ENCODE results near the gene SLC8A2. TPM values are rescaled to one million over a fixed set of nuclear protein-coding genes. Genes with fewer than 3 reads are reported as not detected.
"Not testable (repeated sequence)": the region's sequence is repeated elsewhere in the genome, so short reads cannot be mapped to it uniquely, and the experiment has no call there.

Gene SLC8A2
- total RNA-seq, 1 donor: not detected

DNA sequence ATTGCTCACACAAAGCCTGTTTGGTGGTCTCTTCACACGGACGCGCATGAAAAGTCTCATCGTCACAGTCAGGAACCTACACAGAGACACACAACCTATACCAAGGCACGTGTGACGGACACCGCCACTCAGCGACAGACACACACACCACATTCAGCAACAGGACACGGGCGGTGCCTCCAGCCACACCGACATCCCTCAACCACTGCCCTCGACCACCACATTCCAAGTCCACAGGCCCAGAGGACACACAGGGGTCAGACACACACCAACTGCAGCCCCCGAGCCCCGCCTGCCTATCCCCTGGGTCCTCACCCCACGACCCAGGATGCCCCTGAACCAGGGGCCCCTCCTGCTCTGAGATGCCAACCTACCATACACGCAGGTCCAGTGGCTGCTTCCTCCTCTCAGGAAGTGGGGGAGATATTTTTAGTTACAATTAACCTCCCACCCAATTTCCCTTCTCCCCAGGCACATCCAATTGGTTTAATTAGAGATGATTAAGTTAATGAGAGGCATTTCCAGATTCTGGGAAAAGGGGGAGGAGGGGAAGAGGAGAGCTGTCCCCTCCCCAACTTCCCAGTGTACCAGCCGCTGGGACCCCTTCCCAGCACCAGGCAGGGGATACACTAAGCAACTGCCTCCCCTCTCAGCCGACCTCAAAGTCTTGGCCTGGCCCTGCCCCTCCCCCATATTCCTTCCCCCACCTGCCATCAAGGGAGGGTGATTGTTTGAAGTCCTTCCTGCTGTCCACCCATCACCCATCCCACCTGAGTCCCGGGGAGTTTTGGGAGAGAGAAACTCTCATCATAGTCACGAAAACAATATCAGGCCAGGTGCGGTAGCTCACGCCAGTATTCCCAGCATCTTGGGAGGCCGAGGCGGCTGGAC lies 72.7 kb downstream of the SLC8A2 start:
- H3K4me3 ChIP-seq (ENCODE audit: low read depth, low read length): no peak overlapping the region
- TF ChIP-seq, protein P1, sequence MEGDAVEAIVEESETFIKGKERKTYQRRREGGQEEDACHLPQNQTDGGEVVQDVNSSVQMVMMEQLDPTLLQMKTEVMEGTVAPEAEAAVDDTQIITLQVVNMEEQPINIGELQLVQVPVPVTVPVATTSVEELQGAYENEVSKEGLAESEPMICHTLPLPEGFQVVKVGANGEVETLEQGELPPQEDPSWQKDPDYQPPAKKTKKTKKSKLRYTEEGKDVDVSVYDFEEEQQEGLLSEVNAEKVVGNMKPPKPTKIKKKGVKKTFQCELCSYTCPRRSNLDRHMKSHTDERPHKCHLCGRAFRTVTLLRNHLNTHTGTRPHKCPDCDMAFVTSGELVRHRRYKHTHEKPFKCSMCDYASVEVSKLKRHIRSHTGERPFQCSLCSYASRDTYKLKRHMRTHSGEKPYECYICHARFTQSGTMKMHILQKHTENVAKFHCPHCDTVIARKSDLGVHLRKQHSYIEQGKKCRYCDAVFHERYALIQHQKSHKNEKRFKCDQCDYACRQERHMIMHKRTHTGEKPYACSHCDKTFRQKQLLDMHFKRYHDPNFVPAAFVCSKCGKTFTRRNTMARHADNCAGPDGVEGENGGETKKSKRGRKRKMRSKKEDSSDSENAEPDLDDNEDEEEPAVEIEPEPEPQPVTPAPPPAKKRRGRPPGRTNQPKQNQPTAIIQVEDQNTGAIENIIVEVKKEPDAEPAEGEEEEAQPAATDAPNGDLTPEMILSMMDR (IDR thresholded peaks at IDR 0.05; ENCODE audit: insufficient read depth, low read depth, low read length): no peak
- DNase-seq (ENCODE audit: low read depth): no peak

DNA sequence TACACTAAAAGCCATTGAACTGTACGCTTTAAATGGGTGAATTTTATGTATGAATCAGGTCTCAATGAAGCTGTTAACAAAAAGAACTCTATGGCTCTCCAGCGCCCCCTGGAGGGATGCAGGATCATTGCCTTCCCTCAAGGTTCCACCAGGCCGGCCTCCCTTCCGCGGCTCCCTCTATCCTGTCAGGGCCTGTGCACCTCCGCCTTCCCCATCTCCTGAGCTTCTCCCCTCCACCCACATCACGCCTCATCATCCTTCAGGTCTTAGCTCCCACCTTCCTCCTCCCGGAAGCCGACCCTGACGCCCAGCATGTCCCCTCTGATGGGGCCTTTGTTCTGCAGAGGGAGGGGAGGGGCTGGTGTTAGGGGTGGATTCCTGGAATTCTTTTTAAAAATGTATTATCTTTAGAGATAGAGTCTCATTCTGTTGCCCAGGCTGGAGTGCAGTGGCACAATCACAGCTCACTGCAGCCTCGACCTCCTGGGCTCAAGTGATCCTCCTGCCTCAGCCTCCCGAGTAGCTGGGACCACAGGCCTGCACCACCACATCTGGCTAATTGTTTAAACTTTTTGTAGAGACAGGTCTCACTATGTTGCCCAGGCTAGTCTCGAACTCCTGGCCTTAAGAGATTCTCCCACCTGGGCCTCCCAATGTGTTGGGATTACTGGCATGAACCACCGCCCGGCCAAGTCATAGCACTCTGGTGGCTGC lies 80.0 kb downstream of the SLC8A2 start:
- peak; percentile 76 for DNase-seq (ENCODE audit: low read depth)
- no peak overlapping the region for H3K4me3 ChIP-seq (ENCODE audit: low read depth, low read length)
- TF ChIP-seq, protein P1 (IDR thresholded peaks at IDR 0.05; ENCODE audit: insufficient read depth, low read depth, low read length): peak; percentile 90

DNA sequence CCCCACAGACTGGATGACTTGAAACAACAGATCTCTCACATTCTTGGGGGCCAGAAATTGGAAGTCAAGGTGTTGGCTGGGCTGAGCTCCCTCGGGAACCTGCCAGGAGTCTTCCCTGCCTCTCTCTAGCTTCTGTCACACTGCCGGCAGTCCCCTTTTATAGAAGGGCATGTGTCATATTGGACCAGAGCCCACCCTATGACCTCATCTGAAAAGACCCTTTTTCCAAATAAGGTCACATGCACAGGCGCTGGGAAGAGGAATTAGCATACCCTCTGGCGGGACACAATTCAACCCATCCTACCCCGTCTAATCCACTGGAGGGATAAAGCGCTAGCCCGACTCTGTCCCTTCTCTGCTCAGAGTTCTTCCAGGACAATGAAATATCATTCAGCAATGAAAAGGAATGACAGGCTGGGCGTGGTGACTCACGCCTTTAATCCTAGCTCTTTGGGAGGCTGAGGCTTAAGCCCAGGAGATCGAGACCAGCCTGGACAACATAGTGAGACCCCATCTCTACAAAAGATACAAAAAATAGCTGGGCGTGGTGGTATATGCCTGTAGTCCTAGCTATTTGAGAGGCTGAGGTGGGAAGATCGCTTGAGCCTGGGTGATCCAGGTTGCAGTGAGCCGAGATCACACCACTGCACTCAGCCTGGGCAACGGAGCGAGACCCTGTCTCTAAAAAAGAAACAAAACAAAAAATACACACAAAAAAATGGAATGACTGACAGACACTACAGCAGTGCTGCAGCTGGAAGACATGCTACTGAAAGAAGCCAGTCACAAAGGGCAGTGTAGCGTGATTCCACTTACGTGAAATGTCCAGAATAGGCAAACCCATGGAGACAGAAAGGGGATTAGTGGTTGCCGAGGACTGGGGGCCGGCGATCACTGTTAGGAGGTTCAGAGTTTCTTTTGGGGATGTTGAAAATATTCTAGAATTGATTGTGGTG lies 80.9 kb downstream of the SLC8A2 start:
- no peak overlapping the region for H3K4me3 ChIP-seq (ENCODE audit: low read depth, low read length)
- no peak for DNase-seq (ENCODE audit: low read depth)
- TF ChIP-seq, protein P1 (IDR thresholded peaks at IDR 0.05; ENCODE audit: insufficient read depth, low read depth, low read length): no peak

DNA sequence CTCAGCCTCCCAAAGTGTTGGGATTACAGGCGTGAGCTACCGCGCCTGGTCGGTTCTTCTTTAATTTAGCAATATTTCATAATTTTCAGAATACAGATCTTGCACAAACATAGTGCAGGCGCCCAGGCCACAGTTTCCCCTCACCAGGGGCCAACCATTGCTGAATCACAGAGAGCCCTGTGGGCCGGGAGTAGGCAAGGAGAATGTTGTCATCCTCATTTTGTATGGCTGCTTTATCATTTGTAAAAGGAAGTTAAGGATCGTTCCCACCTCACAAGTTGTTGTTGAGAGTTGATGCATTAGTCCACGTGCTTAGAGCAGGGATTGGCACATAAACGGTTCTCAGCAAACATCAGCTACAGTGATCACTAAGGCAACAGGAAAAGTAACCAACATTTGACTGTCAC lies 82.5 kb downstream of the SLC8A2 start:
- no peak overlapping the region for H3K4me3 ChIP-seq (ENCODE audit: low read depth, low read length)
- TF ChIP-seq, protein P1 (IDR thresholded peaks at IDR 0.05; ENCODE audit: insufficient read depth, low read depth, low read length): no peak
- no peak for DNase-seq (ENCODE audit: low read depth)

DNA sequence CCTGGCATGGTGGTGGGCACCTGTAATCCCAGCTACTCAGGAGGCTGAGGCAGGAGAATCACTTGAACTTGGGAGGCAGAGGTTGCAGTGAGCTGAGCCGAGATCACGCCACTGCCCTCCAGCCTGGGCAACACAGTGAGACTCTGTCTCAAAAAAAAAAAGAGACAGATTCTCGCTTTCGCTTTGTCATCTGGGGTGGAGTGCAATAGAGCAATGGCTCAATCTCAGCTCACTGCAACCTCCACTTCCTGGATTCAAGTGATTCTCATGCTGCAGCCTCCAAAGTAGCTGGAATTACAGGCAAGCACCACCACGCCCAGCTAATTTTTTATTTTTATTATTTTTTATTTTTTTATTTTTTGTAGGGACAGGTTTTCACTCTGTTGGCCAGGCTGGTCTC lies 83.0 kb downstream of the SLC8A2 start:
- H3K4me3 ChIP-seq (ENCODE audit: low read depth, low read length); DNase-seq (ENCODE audit: low read depth): not testable (repeated sequence)

DNA sequence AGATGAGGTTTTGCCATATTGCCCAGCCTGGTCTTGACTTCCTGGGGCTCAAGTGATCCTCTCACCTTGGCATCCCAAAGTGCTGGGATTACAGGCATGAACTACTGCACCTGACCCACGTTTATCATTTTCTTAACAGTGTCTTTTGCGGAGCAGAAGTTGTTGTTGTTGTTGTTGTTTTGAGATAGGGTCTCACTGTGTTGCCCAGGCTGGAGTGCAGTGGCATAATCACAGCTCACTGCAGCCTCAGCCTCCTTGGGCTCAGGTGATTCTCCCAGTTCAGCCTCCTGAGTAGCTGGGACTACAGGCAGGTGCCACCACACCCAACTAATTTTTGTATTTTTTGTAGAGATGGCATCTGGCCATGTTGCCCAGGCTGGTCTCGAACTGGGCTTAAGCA lies 84.1 kb downstream of the SLC8A2 start:
- not testable (repeated sequence) for H3K4me3 ChIP-seq (ENCODE audit: low read depth, low read length); DNase-seq (ENCODE audit: low read depth)

DNA sequence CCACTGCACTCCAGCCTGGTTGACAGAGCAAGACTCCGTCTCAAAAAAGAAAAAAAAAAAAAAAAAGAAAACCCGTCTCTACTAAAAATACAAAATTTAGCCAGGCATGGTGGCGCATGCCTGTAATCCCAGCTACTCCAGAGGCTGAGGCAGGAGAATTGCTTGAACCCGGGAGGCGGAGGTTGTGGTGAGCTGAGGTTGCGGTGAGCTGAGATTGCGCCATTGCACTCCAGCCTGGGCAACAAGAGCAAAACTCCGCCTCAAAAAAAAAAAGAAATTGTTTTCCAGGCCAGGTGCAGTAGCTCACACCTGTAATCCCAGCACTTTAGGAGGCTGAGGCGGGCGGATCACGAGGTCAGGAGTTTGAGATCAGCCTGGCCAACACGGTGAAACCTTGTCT lies 85.1 kb downstream of the SLC8A2 start:
- DNase-seq (ENCODE audit: low read depth); H3K4me3 ChIP-seq (ENCODE audit: low read depth, low read length): not testable (repeated sequence)

DNA sequence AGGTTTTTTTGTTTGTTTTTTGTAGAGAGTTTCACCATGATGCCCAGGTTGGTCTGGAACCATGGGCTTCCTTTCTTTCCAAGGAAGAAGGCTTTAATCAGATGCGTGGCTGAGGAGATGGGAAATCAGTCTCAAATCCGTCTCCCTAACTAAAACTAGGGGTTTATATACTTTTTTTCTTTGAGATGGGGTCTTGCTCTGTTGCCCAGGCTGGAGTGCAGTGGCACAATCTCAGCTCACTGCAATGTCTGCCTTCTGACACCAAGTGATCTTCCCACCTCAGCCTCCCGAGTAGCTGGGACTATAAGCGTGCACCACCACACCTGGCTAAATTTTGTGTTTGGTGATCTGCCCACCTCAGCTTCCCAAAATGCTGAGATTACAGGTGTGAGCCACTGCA lies 87.2 kb downstream of the SLC8A2 start:
- not testable (repeated sequence) for DNase-seq (ENCODE audit: low read depth)

DNA sequence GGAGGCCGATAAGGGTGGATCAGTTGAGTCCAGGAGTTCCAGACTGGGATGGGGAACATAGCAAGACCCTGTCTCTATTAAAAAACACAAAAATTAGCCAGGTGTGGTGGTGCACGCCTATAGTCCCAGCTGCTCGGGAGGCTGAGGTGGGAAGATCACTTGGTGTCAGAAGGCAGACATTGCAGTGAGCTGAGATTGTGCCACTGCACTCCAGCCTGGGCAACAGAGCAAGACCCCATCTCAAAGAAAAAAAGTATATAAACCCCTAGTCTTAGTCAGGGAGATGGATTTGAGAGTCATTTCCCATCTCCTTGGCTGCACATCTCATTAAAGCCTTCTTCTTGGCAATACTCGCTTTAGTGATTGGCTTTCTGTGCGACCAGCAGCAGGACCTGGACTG lies 87.8 kb downstream of the SLC8A2 start:
- DNase-seq (ENCODE audit: low read depth); H3K4me3 ChIP-seq (ENCODE audit: low read depth, low read length): not testable (repeated sequence)

More for the DNA sequence above, 87.2 kb downstream of the SLC8A2 start:
- not testable (repeated sequence) for H3K4me3 ChIP-seq (ENCODE audit: low read depth, low read length)
